ENCODE data around the gene SCGB2A2. TPM values are rescaled to one million over a fixed set of nuclear protein-coding genes. Genes with fewer than 3 reads are reported as not detected.

Gene SCGB2A2
- total and polyA plus RNA-seq, 8 donors: not detected

DNA sequence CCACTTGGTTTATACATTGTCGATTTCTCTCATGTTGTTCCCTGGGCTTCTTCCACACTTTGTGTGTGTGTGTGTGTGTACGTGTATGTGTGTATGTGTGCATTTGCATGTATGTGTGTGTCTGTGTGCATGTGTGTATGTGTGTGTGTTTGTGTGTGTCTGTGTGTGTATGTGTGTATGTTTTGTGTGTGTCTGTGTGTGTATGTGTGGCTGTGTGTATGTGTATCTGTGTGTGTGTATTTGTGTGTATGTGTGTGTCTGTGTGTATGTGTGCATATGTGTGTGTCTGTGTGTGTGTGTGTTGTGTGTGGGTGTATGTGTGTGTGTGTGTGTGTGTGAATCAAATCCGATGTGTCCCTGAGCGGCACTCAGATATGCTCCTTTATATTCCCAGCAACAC, 32.5 kb upstream of the SCGB2A2 start:
- Histone ChIP-seq H3K27ac (no peak overlapping the region), H3K9me3 (no peaks in the 10 kb centered on the region), H3K4me3 (no peak overlapping the region), H3K36me3 (no peaks in the 10 kb centered on the region), H3K4me1 (no peaks in the 10 kb centered on the region), H3K27me3 (no peaks in the 10 kb centered on the region)
- ATAC-seq (no peak), DNase-seq (no peak), FAIRE-seq (no peak)
- TF ChIP-seq, protein P1, sequence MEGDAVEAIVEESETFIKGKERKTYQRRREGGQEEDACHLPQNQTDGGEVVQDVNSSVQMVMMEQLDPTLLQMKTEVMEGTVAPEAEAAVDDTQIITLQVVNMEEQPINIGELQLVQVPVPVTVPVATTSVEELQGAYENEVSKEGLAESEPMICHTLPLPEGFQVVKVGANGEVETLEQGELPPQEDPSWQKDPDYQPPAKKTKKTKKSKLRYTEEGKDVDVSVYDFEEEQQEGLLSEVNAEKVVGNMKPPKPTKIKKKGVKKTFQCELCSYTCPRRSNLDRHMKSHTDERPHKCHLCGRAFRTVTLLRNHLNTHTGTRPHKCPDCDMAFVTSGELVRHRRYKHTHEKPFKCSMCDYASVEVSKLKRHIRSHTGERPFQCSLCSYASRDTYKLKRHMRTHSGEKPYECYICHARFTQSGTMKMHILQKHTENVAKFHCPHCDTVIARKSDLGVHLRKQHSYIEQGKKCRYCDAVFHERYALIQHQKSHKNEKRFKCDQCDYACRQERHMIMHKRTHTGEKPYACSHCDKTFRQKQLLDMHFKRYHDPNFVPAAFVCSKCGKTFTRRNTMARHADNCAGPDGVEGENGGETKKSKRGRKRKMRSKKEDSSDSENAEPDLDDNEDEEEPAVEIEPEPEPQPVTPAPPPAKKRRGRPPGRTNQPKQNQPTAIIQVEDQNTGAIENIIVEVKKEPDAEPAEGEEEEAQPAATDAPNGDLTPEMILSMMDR (IDR thresholded peaks at IDR 0.05): no peak
- intact Hi-C loops (cut with DNase I): no loop called here
- WGBS, 2 donors: 55 to 67% methylated on average over 4 of the region's 4 CpGs

- no peaks in the 10 kb centered on the region for H3K9me3 ChIP-seq
- H3K27ac ChIP-seq: no peak overlapping the region
- H3K4me3 ChIP-seq: no peak overlapping the region
- H3K27me3 ChIP-seq: no peaks in the 10 kb centered on the region
- TF ChIP-seq, protein P1 (IDR thresholded peaks at IDR 0.05): no peak
- WGBS, 2 donors: 66 to 76% methylated on average over 4 of the region's 4 CpGs
- no peaks in the 10 kb centered on the region for H3K36me3 ChIP-seq
- ATAC-seq: no peak
- no peak for DNase-seq
- H3K4me1 ChIP-seq: no peaks in the 10 kb centered on the region
- no peak for FAIRE-seq
- intact Hi-C loops (cut with DNase I): no loop called here
Observed at GRCh38 chr11:62238151-62238550, 31.8 kb upstream of the SCGB2A2 start.

GRCh38 chr11:62241095-62241494, 28.9 kb upstream of the SCGB2A2 start:
- Histone ChIP-seq H3K4me3 (no peak overlapping the region), H3K27me3 (no peaks in the 10 kb centered on the region), H3K4me1 (no peaks in the 10 kb centered on the region), H3K36me3 (no peaks in the 10 kb centered on the region), H3K27ac (no peak overlapping the region), H3K9me3 (no peaks in the 10 kb centered on the region)
- ATAC-seq (no peak), FAIRE-seq (no peak), DNase-seq (no peak)
- WGBS, 2 donors: 67 to 77% methylated on average over 3 of the region's 3 CpGs
- TF ChIP-seq, protein P1 (IDR thresholded peaks at IDR 0.05): no peak
- intact Hi-C loops (cut with DNase I): no loop called here

GRCh38 chr11:62242021-62242420, 27.9 kb upstream of the SCGB2A2 start, which contains the start of gene SCGB1D2:
Gene SCGB1D2 (plus strand): TSS chr11:62242239. CDS start chr11:62242308, 69 bp downstream.
- intact Hi-C loops (cut with DNase I): no loop called here
- ATAC-seq (peak; percentile 84 to 98 (median 86)), FAIRE-seq (no peak), DNase-seq (peak; percentile 26 to 85 (median 64))
- WGBS, 2 donors: 16 to 22% methylated on average over 3 of the region's 3 CpGs
- no peaks in the 10 kb centered on the region for H3K4me1 ChIP-seq
- no peak within 1 kb of the TSS for H3K4me3 ChIP-seq
- no peaks in the 10 kb centered on the region for H3K9me3 ChIP-seq
- H3K27ac ChIP-seq: no peak within 1 kb of the TSS
- no peaks in the 10 kb centered on the region for H3K36me3 ChIP-seq
- H3K27me3 ChIP-seq: no peaks in the 10 kb centered on the region
- TF ChIP-seq, protein P1 (IDR thresholded peaks at IDR 0.05): no peak

DNA sequence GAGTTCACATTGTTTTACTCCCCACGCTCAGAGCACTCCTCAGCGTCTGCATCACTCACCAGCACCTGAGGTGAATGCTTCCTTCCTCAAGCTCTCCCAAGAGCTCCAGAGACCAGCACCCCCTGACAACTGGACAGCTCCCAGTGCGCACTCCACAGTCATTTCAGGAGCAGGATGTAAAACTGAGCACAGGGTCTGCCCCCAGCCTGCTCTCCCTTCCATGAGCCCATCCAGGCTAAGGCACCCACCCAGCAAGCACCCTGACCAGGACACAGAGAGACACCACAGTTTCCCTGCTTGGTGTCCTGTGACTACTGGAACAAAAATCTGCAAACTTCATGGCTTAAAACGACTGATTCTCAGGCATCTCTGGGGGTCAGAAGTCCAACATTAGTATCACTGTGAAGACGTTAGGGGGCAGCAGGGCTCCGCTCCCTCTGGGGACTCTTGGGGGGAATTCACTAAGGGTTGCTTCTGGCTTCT, 24.6 kb upstream of the SCGB2A2 start:
- ATAC-seq: peak in 3 of 4 donors; percentile 56 to 80 (median 63)
- Histone ChIP-seq H3K36me3 (no peaks in the 10 kb centered on the region), H3K4me3 (no peak overlapping the region), H3K27me3 (no peaks in the 10 kb centered on the region), H3K9me3 (no peaks in the 10 kb centered on the region), H3K4me1 (no peaks in the 10 kb centered on the region), H3K27ac (no peak overlapping the region)
- peak in 2 of 6 donors; percentile 13 to 17 for DNase-seq
- FAIRE-seq: no peak
- 19% methylated on average over 6 of the region's 6 CpGs for WGBS, 2 donors
- intact Hi-C loops (cut with DNase I): no loop called here
- TF ChIP-seq, protein P1 (IDR thresholded peaks at IDR 0.05): no peak
